ENCODE results near the gene ENTREP1.

DNA sequence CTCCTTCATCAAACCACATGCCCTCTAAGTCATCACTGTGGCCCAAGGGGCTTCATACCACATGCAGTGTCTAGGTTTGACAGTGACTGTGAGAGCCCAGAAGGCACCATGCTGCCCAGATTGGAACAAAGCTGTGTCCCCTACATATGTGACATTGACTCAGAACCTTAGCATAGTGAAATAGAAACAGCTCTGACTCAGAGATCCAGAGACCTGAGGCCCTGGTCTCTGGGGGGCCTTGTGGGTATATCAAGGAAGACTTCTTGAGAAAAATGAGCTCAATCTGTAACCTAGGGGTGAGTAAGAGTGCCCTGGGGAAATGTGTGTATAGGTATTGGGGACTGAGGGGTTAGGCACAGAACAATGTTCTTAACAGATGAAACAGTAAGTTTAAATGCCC lies 7.1 kb upstream of the ENTREP1 start:
- TF ChIP-seq, protein P1, sequence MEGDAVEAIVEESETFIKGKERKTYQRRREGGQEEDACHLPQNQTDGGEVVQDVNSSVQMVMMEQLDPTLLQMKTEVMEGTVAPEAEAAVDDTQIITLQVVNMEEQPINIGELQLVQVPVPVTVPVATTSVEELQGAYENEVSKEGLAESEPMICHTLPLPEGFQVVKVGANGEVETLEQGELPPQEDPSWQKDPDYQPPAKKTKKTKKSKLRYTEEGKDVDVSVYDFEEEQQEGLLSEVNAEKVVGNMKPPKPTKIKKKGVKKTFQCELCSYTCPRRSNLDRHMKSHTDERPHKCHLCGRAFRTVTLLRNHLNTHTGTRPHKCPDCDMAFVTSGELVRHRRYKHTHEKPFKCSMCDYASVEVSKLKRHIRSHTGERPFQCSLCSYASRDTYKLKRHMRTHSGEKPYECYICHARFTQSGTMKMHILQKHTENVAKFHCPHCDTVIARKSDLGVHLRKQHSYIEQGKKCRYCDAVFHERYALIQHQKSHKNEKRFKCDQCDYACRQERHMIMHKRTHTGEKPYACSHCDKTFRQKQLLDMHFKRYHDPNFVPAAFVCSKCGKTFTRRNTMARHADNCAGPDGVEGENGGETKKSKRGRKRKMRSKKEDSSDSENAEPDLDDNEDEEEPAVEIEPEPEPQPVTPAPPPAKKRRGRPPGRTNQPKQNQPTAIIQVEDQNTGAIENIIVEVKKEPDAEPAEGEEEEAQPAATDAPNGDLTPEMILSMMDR (conservative IDR thresholded peaks at IDR 0.05) = no peak
- TF ChIP-seq EZH2 (IDR thresholded peaks at IDR 0.05; ENCODE audit: low read depth) = no peak
